GM12878 (cell line): ENCODE results near the gene SMIM13. TPM values are rescaled to one million over a fixed set of nuclear protein-coding genes. Genes with fewer than 3 reads are reported as not detected.

ENCODE experiments used
- ATAC-seq: fragments of 200-7000 bp; cut with Tn5 transposase; 3 replicates; pipeline ENCODE4 v1.9.1; 2020; ENCODE audit warnings: mild to moderate bottlenecking, moderate library complexity
- BruUV-seq: library from RNA; stranded (reverse); fragments of 400-500 nt; replicated peaks from 2 replicates; lab custom pipeline; 2021; lab: Mats Ljungman, UMichigan
- CTCF ChIA-PET: fragments of 300-600 bp; sonication (Branson Sonifier 250); formaldehyde crosslinking; extraction: SDS; loops from one replicate; lab custom pipeline; 2021; ENCODE audit warnings: inconsistent platforms; lab: Yijun Ruan, JAX
- POLR2A ChIA-PET: fragments of 350-600 bp; formaldehyde crosslinking; extraction: SDS; loops from one replicate; lab custom pipeline; 2021; ENCODE audit warnings: inconsistent platforms; lab: Charles Lee
- RAD21 ChIA-PET: fragments of 300-600 bp; sonication (Branson Sonifier 250); formaldehyde crosslinking; loops from one replicate; lab custom pipeline; 2023; ENCODE audit warnings: antibody characterized with exemption; ENCODE audit not compliant: unreplicated experiment; lab: Charles Lee
- SMC1A ChIA-PET: fragments of 300-600 bp; sonication (Branson Sonifier 250); formaldehyde crosslinking; loops from one replicate; lab custom pipeline; 2023; ENCODE audit not compliant: unreplicated experiment, uncharacterized antibody; lab: Charles Lee
- DNase-seq: peaks from one replicate; pipeline ENCODE4 v3.0.0-alpha.2; 2011; ENCODE audit warnings: low read depth, low spot score
- FAIRE-seq: peaks from 3 replicates; lab custom pipeline; 2011; peaks lifted over from hg19 to GRCh38; lab: Jason Lieb, UNC
- H2AFZ ChIP-seq: 2 replicates; pipeline ENCODE4 v1.6.0; 2011; ENCODE audit warnings: low read depth, low read length, control low read depth; ENCODE audit not compliant: control insufficient read depth
- H3K27ac ChIP-seq: 2 replicates; pipeline ENCODE4 v1.5.1; 2011; ENCODE audit warnings: control low read depth; ENCODE audit not compliant: control insufficient read depth, insufficient read depth
- H3K27me3 ChIP-seq, 2 experiments: replicated peaks in 1 of 2; 2 replicates each; pipeline versions ENCODE4 v1.6.0 to v1.6.1; 2011; ENCODE audit warnings: low read length in 1 of 2; ENCODE audit not compliant: control insufficient read depth in 2 of 2, insufficient read depth in 2 of 2
- H3K36me3 ChIP-seq, 2 experiments: 2 replicates each; pipeline ENCODE4 v1.5.1; 2011; ENCODE audit warnings: low read length in 1 of 2; ENCODE audit not compliant: control insufficient read depth in 2 of 2, insufficient read depth in 2 of 2
- H3K4me1 ChIP-seq: 2 replicates; pipeline ENCODE4 v1.6.1; 2011; ENCODE audit warnings: mild to moderate bottlenecking, low read length, moderate library complexity, mixed read lengths; ENCODE audit not compliant: control insufficient read depth, insufficient read depth
- H3K4me2 ChIP-seq: 2 replicates; pipeline ENCODE4 v1.6.0; 2011; ENCODE audit warnings: control low read depth; ENCODE audit not compliant: control insufficient read depth, insufficient read depth
- H3K4me3 ChIP-seq: fragments of 200-600 bp; sonication (generic); 2 replicates; pipeline ENCODE4 v1.5.1; 2016
- H3K79me2 ChIP-seq: 2 replicates; pipeline ENCODE4 v1.6.0; 2011; ENCODE audit warnings: low read length; ENCODE audit not compliant: control insufficient read depth, insufficient read depth
- H3K9ac ChIP-seq: 2 replicates; pipeline ENCODE4 v1.8.0; 2011; ENCODE audit warnings: low read length, control low read depth, mixed read lengths; ENCODE audit not compliant: control insufficient read depth, insufficient read depth
- H3K9me3 ChIP-seq: replicated peaks from 3 replicates; pipeline ENCODE4 v1.5.1; 2011; ENCODE audit warnings: mild to moderate bottlenecking, low read length; ENCODE audit not compliant: control insufficient read depth, insufficient read depth
- H4K20me1 ChIP-seq: 2 replicates; pipeline ENCODE4 v1.6.0; 2011; ENCODE audit not compliant: control insufficient read depth, insufficient read depth
- ASH2L ChIP-seq: fragments of 300-600, 200-600 bp; sonication (generic); IDR thresholded peaks from 2 replicates; pipeline ENCODE4 v1.6.1; 2017; ENCODE audit warnings: low read depth, mild to moderate bottlenecking, borderline replicate concordance
- BCL11A ChIP-seq: IDR thresholded peaks from 2 replicates; pipeline ENCODE4 v1.6.1; 2011; ENCODE audit warnings: low read depth, low read length
- BCL3 ChIP-seq: IDR thresholded peaks from 2 replicates; pipeline ENCODE4 v1.6.1; 2011; ENCODE audit warnings: borderline replicate concordance, low read depth, mild to moderate bottlenecking, moderate library complexity, low read length; ENCODE audit not compliant: insufficient read depth, poor library complexity, severe bottlenecking
- CHD4 ChIP-seq: fragments of 200-600 bp; sonication (generic); IDR thresholded peaks from 2 replicates; pipeline ENCODE4 v1.6.1; 2016; ENCODE audit warnings: mild to moderate bottlenecking
- DPF2 ChIP-seq: fragments of 450-650 bp; IDR thresholded peaks from 2 replicates; pipeline ENCODE4 v1.6.1; 2017; ENCODE audit warnings: mild to moderate bottlenecking
- E2F4 ChIP-seq: IDR thresholded peaks from 2 replicates; pipeline ENCODE4 v1.6.1; 2012; ENCODE audit warnings: low read depth, low read length, improper control_type of control experiment
- E2F8 ChIP-seq: fragments of 450-650 bp; IDR thresholded peaks from 2 replicates; pipeline ENCODE4 v1.6.1; 2018; ENCODE audit warnings: mild to moderate bottlenecking, low read depth, moderate library complexity; ENCODE audit not compliant: partially characterized antibody
- KLF5 ChIP-seq: fragments of 450-650 bp; IDR thresholded peaks from 2 replicates; pipeline ENCODE4 v1.6.1; 2014; ENCODE audit warnings: mild to moderate bottlenecking; ENCODE audit not compliant: partially characterized antibody
- LARP7 ChIP-seq: fragments of 450-650 bp; IDR thresholded peaks from 2 replicates; pipeline ENCODE4 v1.6.1; 2017; ENCODE audit warnings: mild to moderate bottlenecking
- MAX ChIP-seq: IDR thresholded peaks from 2 replicates; pipeline ENCODE4 v1.6.1; 2012; ENCODE audit warnings: low read depth, low read length, improper control_type of control experiment
- MEF2B ChIP-seq: fragments of 450-650 bp; IDR thresholded peaks from 2 replicates; pipeline ENCODE4 v1.6.1; 2018; ENCODE audit warnings: mild to moderate bottlenecking, moderate library complexity; ENCODE audit not compliant: partially characterized antibody, poor library complexity, severe bottlenecking
- MYC ChIP-seq: IDR thresholded peaks from 2 replicates; pipeline ENCODE4 v1.6.1; 2011; ENCODE audit warnings: mild to moderate bottlenecking, low read length, moderate library complexity, inconsistent platforms; ENCODE audit not compliant: insufficient read depth, insufficient replicate concordance, insufficient read length, severe bottlenecking
- POLR2A ChIP-seq: IDR thresholded peaks from 2 replicates; pipeline ENCODE4 v1.6.1; 2011; ENCODE audit warnings: low read depth, mild to moderate bottlenecking, low read length
- SMAD1 ChIP-seq: fragments of 450-650 bp; IDR thresholded peaks from 2 replicates; pipeline ENCODE4 v1.6.1; 2018; ENCODE audit warnings: mild to moderate bottlenecking, low read depth; ENCODE audit not compliant: partially characterized antibody
- SMAD5 ChIP-seq: IDR thresholded peaks from 2 replicates; pipeline ENCODE4 v1.6.1; 2016; ENCODE audit warnings: antibody characterized with exemption, low read depth
- SRF ChIP-seq, 2 experiments: IDR thresholded peaks; 2 replicates each; pipeline ENCODE4 v1.6.1; 2011; ENCODE audit warnings: low read depth in 2 of 2, low read length in 2 of 2, mild to moderate bottlenecking in 1 of 2, moderate library complexity in 1 of 2
- USF2 ChIP-seq: IDR thresholded peaks from 2 replicates; pipeline ENCODE4 v1.6.1; 2011; ENCODE audit warnings: low read depth, low read length, improper control_type of control experiment, borderline replicate concordance
- WGBS: methylation state at CpG from one replicate; pipeline ENCODE4 v1.1.6; 2016; ENCODE audit warnings: low lambda C conversion rate; ENCODE audit not compliant: insufficient replicate concordance, insufficient coverage; ENCODE audit errors: missing lambda C conversion rate; 5-methylcytosine and 5-hydroxymethylcytosine counted together
- in situ Hi-C: fragments of 300-500 bp; cut with MboI; formaldehyde crosslinking; loops from 9 replicates; pipeline ENCODE4 v1.14.3; 2018; ENCODE audit warnings: mixed read lengths
- intact Hi-C: fragments of 100-400 bp; cut with micrococcal nuclease; formaldehyde crosslinking; loops from one replicate; pipeline ENCODE4 v1.14.2; 2022; ENCODE audit not compliant: unreplicated experiment
- polyA plus RNA-seq, 11 experiments: library from polyadenylated mRNA; depleted of rRNA in 4 of 11; unstranded in 6 of 11; stranded (reverse) in 5 of 11; fragments of >200 nt; fragmentation: Nextera tagmentation in 4 of 11; fragmentation: Illumina TruSeq in 1 of 11; extraction: Ambion mirVana in 4 of 11; extraction: Trizol in 1 of 11; gene quantifications; 1 replicate in 1 of 11; 2 replicates in 10 of 11; pipeline versions ENCODE4 v1.2.1 to v1.2.3, GENCODE V29; 2011 to 2016; ENCODE audit warnings: inconsistent platforms in 2 of 11, missing spikeins in 2 of 11, low read depth in 1 of 11
- total RNA-seq, 4 experiments: library from RNA; depleted of rRNA in 3 of 4; stranded (reverse); fragments of >200 nt in 3 of 4; fragmentation: Illumina TruSeq in 1 of 4; extraction: Trizol in 1 of 4; gene quantifications; 2 replicates each; pipeline versions ENCODE4 v1.2.1 to v1.2.3, GENCODE V29; 2013 to 2021

The SMIM13 gene
- total and polyA plus RNA-seq, 10 of the 15 experiments (the other 5 are each of a cell fraction or from before 2014, with no cell fraction given): 2.0 to 8.5 (median 4.7) TPM

GRCh38 chr6:11120271-11121005, 26.8 kb downstream of the SMIM13 start:
- ATAC-seq: no peak
- in situ Hi-C loops: no loop called here
- Histone ChIP-seq H3K4me2 (no peak overlapping the region), H3K36me3 (no peaks in the 10 kb centered on the region), H3K9ac (no peak overlapping the region), H3K27ac (no peak overlapping the region), H4K20me1 (no peaks in the 10 kb centered on the region), H3K79me2 (peaks cover 12% of the 10 kb centered on the region), H3K4me3 (no peak overlapping the region), H3K27me3 (no peaks in the 10 kb centered on the region), H3K4me1 (no peaks in the 10 kb centered on the region), H2AFZ (no peak overlapping the region), H3K9me3 (no peaks in the 10 kb centered on the region)
- no peak for DNase-seq
- BruUV-seq: no TSS peak
- intact Hi-C loops: no loop called here
- TF ChIP-seq MEF2B (no peak), DPF2 (no peak), E2F4 (no peak), BCL11A (no peak), KLF5 (no peak), MYC (no peak), SMAD5 (no peak), MAX (no peak), SMAD1 (no peak), CHD4 (no peak), E2F8 (no peak), ASH2L (no peak), BCL3 (no peak), LARP7 (no peak), USF2 (no peak), SRF (IDR thresholded peaks at IDR 0.05; ENCODE audit: low read depth in 2 of 2, low read length in 2 of 2) (no peak), POLR2A (no peak)
- RAD21 ChIA-PET: interaction anchor here (0.7 kb wide), 1 partner anchor 123 kb away, joined by 3 read pairs; no protein-coding TSS in a partner anchor
- CTCF ChIA-PET: no interaction called here
- POLR2A ChIA-PET: no interaction called here
- 88% methylated on average over 4 of the region's 4 CpGs for WGBS
- SMC1A ChIA-PET: interaction anchor here (1.3 kb wide), 1 partner anchor 9 kb away, joined by 4 read pairs; no protein-coding TSS in a partner anchor
- FAIRE-seq: peak; percentile 59
